ENCODE data around the gene AQP9.

AQP9 gene

DNA sequence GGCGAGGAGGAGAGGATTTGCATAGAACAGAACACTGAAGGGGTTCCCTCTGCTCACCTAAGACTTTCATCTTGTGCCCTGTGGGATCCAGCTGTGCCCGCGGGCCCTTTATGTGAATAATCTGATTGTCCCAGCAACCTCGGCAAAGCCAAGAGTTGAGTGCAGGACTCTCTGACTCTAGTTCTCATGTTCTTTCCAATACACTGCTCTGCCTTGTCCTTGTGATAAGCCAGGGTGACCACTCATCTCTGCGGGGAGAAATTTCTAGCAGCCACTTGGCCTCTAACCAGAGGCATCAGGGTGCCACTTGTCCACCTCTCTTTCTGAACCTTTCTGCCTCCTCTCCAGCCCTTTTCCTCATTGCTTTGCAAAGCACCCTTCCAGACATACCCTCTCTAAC is 31.8 kb downstream of the AQP9 start:
- no peak overlapping the region for H3K4me3 ChIP-seq (ENCODE audit: low read depth, low read length)
- no peaks in the 10 kb centered on the region for H3K4me1 ChIP-seq
- H3K79me2 ChIP-seq = no peaks in the 10 kb centered on the region
- no peaks in the 10 kb centered on the region for H3K36me3 ChIP-seq (ENCODE audit: control insufficient read depth, insufficient read depth, low read length)
- H3K27ac ChIP-seq = no peak overlapping the region
- H3K4me2 ChIP-seq (ENCODE audit: low read length) = no peak overlapping the region
- no peak overlapping the region for H2AFZ ChIP-seq
- TF ChIP-seq, protein P1, sequence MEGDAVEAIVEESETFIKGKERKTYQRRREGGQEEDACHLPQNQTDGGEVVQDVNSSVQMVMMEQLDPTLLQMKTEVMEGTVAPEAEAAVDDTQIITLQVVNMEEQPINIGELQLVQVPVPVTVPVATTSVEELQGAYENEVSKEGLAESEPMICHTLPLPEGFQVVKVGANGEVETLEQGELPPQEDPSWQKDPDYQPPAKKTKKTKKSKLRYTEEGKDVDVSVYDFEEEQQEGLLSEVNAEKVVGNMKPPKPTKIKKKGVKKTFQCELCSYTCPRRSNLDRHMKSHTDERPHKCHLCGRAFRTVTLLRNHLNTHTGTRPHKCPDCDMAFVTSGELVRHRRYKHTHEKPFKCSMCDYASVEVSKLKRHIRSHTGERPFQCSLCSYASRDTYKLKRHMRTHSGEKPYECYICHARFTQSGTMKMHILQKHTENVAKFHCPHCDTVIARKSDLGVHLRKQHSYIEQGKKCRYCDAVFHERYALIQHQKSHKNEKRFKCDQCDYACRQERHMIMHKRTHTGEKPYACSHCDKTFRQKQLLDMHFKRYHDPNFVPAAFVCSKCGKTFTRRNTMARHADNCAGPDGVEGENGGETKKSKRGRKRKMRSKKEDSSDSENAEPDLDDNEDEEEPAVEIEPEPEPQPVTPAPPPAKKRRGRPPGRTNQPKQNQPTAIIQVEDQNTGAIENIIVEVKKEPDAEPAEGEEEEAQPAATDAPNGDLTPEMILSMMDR (IDR thresholded peaks at IDR 0.05) = no peak
- no peaks in the 10 kb centered on the region for H3K27me3 ChIP-seq (ENCODE audit: control insufficient read depth, insufficient read depth, low read length)
- H3K9ac ChIP-seq = no peak overlapping the region
- H3K9me3 ChIP-seq (ENCODE audit: control insufficient read depth, low read length) = no peaks in the 10 kb centered on the region

DNA sequence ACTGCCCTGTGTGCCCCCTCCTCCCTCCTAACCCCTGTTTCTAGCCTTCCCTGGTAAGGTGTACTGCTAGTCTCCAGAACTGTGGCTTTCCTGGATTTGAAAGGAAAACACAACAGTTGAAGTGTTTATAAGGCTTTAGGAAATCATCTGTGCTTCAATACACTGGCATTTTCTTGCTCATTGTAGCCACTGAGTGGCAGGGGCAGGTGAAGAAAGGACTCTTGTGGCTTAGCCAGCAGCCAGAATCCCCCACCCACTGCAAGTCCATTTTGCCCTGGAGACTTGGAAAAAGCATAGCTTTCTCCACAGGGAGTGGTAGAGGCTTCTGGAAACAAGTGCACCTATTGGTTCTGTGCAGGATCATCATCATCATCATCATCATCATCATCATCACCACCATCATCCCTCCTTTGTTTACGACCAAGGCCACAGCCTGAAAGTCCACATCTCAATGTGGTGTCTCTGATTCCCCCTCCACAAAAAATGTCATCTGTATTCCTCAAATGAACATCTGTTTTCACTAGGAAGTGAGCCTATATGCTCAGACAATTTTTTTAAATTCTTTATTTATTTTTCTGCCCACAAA is 33.4 kb downstream of the AQP9 start:
- Histone ChIP-seq H3K4me3 (ENCODE audit: low read depth, low read length) (no peak overlapping the region), H3K4me1 (no peaks in the 10 kb centered on the region), H3K9ac (no peak overlapping the region), H3K27ac (no peak overlapping the region), H3K79me2 (no peaks in the 10 kb centered on the region), H3K4me2 (ENCODE audit: low read length) (no peak overlapping the region), H3K36me3 (ENCODE audit: control insufficient read depth, insufficient read depth, low read length) (no peaks in the 10 kb centered on the region), H3K27me3 (ENCODE audit: control insufficient read depth, insufficient read depth, low read length) (no peaks in the 10 kb centered on the region), H2AFZ (no peak overlapping the region), H3K9me3 (ENCODE audit: control insufficient read depth, low read length) (no peaks in the 10 kb centered on the region)
- TF ChIP-seq, protein P1 (IDR thresholded peaks at IDR 0.05) = no peak

DNA sequence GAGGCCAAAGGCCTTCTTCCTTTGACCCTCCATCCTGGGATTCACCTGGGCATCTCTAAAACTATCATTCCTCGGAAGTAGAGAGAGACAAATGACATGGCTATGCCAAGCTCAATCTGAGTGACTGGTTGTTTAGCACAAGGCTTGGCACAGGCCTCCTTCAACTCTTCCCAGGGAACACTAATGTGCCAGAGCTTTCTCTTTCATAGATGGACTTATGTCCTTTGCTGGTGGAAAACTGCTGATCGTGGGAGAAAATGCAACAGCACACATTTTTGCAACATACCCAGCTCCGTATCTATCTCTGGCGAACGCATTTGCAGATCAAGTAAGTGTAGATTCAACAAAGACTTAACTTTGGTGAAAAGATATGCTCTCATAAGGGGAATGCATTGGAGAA is 36.5 kb downstream of the AQP9 start:
- no peaks in the 10 kb centered on the region for H3K9me3 ChIP-seq (ENCODE audit: control insufficient read depth, low read length)
- TF ChIP-seq, protein P1 (IDR thresholded peaks at IDR 0.05) = no peak
- H3K4me2 ChIP-seq (ENCODE audit: low read length) = no peak overlapping the region
- H3K79me2 ChIP-seq = no peaks in the 10 kb centered on the region
- no peaks in the 10 kb centered on the region for H3K36me3 ChIP-seq (ENCODE audit: control insufficient read depth, insufficient read depth, low read length)
- H3K9ac ChIP-seq = no peak overlapping the region
- H3K27ac ChIP-seq = no peak overlapping the region
- H2AFZ ChIP-seq = no peak overlapping the region
- H3K4me1 ChIP-seq = no peaks in the 10 kb centered on the region
- H3K4me3 ChIP-seq (ENCODE audit: low read depth, low read length) = no peak overlapping the region
- H3K27me3 ChIP-seq (ENCODE audit: control insufficient read depth, insufficient read depth, low read length) = no peaks in the 10 kb centered on the region

DNA sequence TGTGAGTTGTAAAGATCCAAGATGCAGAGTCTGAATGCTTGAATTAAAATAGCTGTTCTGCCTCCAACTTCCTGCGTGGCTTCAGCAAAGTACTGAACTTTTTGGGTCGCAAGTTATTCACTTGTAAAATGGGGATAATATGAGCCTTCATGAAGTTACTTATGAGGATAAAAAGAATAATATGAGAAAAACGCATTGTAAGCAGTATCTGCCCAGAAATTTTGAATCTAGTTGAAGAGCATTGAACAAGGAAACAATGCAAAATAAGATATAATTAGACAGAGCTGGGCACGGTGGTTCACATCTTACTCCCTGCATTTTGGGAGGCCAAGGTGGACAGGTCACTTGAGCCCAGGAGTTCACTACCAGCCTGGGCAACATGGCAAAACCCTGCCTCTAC is 37.8 kb downstream of the AQP9 start:
- Histone ChIP-seq H3K36me3 (ENCODE audit: control insufficient read depth, insufficient read depth, low read length) (no peaks in the 10 kb centered on the region), H3K27ac (no peak overlapping the region), H3K4me3 (ENCODE audit: low read depth, low read length) (no peak overlapping the region), H2AFZ (no peak overlapping the region), H3K79me2 (no peaks in the 10 kb centered on the region), H3K9me3 (ENCODE audit: control insufficient read depth, low read length) (no peaks in the 10 kb centered on the region), H3K27me3 (ENCODE audit: control insufficient read depth, insufficient read depth, low read length) (no peaks in the 10 kb centered on the region), H3K9ac (no peak overlapping the region), H3K4me1 (no peaks in the 10 kb centered on the region), H3K4me2 (ENCODE audit: low read length) (no peak overlapping the region)
- TF ChIP-seq, protein P1 (IDR thresholded peaks at IDR 0.05) = no peak

DNA sequence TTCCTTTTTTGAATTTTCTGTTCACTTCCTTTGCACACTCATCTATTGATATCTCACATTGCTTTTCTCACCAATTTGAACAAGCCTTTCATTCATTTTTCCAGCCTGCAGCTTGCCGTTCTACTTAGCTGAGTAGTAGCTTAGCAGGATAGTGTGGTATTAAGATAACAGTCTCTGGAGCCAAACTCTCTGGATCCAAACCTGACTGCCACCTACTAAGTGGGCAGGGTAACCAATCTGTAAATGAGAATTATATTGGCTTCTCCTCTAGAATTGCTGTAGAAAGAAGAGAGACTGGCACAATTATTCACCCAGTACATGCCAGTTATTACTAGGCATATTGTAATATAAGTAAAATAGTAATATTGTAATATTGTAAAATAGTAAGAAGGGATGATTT is 40.5 kb downstream of the AQP9 start:
- TF ChIP-seq, protein P1 (IDR thresholded peaks at IDR 0.05) = no peak
- H3K79me2 ChIP-seq = no peaks in the 10 kb centered on the region
- H3K4me3 ChIP-seq (ENCODE audit: low read depth, low read length) = no peak overlapping the region
- H3K27me3 ChIP-seq (ENCODE audit: control insufficient read depth, insufficient read depth, low read length) = no peaks in the 10 kb centered on the region
- H3K4me1 ChIP-seq = no peaks in the 10 kb centered on the region
- no peaks in the 10 kb centered on the region for H3K9me3 ChIP-seq (ENCODE audit: control insufficient read depth, low read length)
- no peak overlapping the region for H2AFZ ChIP-seq
- no peak overlapping the region for H3K4me2 ChIP-seq (ENCODE audit: low read length)
- no peak overlapping the region for H3K27ac ChIP-seq
- no peak overlapping the region for H3K9ac ChIP-seq
- H3K36me3 ChIP-seq (ENCODE audit: control insufficient read depth, insufficient read depth, low read length) = no peaks in the 10 kb centered on the region

All from parathyroid adenoma (tissue), 2 donors.